ENCODE data around the gene VPS29. TPM values are rescaled to one million over a fixed set of nuclear protein-coding genes. Genes with fewer than 3 reads are reported as not detected.

The VPS29 gene
- total and polyA plus RNA-seq, 2 of the 8 experiments (the other 6 are each of a cell fraction or from before 2014, with no cell fraction given) = 59.0 to 74.6 TPM

DNA sequence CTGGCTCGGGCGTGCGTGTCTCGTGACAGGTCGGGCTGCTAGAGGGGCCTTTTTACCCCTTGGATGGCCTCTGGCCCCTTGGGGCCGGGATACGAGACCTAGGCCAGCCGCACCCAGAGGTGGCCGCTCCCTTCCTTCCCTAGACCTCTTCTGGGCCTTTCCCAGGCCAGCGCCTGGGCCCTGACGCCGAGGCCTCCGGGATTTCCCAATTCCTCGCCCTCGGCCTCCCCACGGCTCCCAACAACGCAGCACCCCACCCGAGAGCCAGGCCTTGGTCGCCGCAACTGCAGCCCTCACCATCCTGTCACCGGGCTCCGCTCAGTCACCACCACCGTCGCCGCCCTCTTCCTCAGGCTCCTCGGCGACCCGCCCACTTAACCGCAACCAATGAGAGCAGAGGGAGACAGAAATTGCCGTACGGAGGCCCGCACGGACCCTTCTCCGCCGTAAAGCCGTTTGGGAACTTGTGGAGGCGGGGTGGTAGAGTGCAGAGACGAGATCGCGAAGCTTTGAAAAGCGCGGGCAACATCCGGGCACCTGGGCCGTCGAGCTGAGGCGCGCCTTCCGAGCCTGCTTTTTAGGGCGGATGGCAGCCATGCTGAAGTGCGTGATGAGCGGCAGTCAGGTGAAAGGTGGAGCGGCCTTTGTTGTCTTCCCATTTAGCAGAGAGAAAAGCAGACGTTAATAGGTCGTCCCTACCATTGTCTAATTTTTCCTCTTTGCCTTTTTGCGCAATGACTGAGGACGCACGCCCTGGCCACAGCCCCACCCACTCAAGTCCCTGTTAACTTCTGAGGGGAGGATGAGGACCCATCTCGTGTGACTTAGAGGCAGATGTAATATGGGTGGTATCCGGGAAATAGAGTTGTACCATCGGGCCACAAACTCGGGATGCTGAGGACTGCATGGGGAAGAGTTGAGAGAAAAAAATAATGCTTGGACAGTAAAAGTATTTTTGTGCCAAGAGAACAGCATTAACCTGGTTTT lies at the start of gene VPS29, which contains the start of gene RAD9B (continued):
- TF ChIP-seq RNF2 (IDR thresholded peaks at IDR 0.05; ENCODE audit: borderline replicate concordance, low read depth, low read length, missing control alignments, poor library complexity, severe bottlenecking) (peak; percentile 95), CREB1 (IDR thresholded peaks at IDR 0.05) (peak; percentile 66; the same call in 1 of the 2 replicates), KDM1A (IDR thresholded peaks at IDR 0.05; ENCODE audit: borderline replicate concordance, low read length) (peak; percentile 66; the same call in 1 of the 2 replicates), CEBPB (IDR thresholded peaks at IDR 0.05; ENCODE audit: low read depth, low read length) (peak; percentile 13; the same call in 1 of the 2 replicates), PHF8 (conservative IDR thresholded peaks at IDR 0.05; ENCODE audit: low read depth, low read length) (peak; percentile 72), POLR2A (IDR thresholded peaks at IDR 0.05; ENCODE audit: control extremely low read depth in 1 of 2, low read depth in 2 of 2, low read length in 2 of 2) (peak in 1 of 2 experiments; percentile 38; a peak in 1 of 3 replicates), TBP (IDR thresholded peaks at IDR 0.05; ENCODE audit: low read depth, low read length) (peak; percentile 34; the same call in 1 of the 2 replicates), TAF1 (IDR thresholded peaks at IDR 0.05; ENCODE audit: low read depth, low read length) (peak; percentile 77), ASH2L (IDR thresholded peaks at IDR 0.05; ENCODE audit: low read length) (peak; percentile 44), KDM5A (IDR thresholded peaks at IDR 0.05; ENCODE audit: low read length) (0 out of 2 replicates have a peak, but pooled peaks have one; percentile 49), BACH1 (IDR thresholded peaks at IDR 0.05; ENCODE audit: low read length) (no peak), CBX5 (IDR thresholded peaks at IDR 0.05; ENCODE audit: low read depth, low read length) (no peak), SP1 (IDR thresholded peaks at IDR 0.05; ENCODE audit: low read depth, low read length) (0 out of 2 replicates have a peak, but pooled peaks have one; percentile 32), KDM4A (IDR thresholded peaks at IDR 0.05; ENCODE audit: low read depth, low read length, severe bottlenecking) (peak; percentile 84), CHD2 (IDR thresholded peaks at IDR 0.05; ENCODE audit: low read length) (peak; percentile 91), SIN3A (conservative IDR thresholded peaks at IDR 0.05 in 1 of 2, IDR thresholded peaks at IDR 0.05 in 1 of 2; ENCODE audit: low read depth in 1 of 2, low read length in 2 of 2) (peak in 1 of 2 experiments; percentile 86; a peak in 1 of 4 replicates)
- TF ChIP-seq, protein P1, sequence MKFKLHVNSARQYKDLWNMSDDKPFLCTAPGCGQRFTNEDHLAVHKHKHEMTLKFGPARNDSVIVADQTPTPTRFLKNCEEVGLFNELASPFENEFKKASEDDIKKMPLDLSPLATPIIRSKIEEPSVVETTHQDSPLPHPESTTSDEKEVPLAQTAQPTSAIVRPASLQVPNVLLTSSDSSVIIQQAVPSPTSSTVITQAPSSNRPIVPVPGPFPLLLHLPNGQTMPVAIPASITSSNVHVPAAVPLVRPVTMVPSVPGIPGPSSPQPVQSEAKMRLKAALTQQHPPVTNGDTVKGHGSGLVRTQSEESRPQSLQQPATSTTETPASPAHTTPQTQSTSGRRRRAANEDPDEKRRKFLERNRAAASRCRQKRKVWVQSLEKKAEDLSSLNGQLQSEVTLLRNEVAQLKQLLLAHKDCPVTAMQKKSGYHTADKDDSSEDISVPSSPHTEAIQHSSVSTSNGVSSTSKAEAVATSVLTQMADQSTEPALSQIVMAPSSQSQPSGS (IDR thresholded peaks at IDR 0.05; ENCODE audit: low read length) = peak; percentile 72; the same call in 1 of the 2 replicates
- TF ChIP-seq, protein P2, sequence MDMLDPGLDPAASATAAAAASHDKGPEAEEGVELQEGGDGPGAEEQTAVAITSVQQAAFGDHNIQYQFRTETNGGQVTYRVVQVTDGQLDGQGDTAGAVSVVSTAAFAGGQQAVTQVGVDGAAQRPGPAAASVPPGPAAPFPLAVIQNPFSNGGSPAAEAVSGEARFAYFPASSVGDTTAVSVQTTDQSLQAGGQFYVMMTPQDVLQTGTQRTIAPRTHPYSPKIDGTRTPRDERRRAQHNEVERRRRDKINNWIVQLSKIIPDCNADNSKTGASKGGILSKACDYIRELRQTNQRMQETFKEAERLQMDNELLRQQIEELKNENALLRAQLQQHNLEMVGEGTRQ (IDR thresholded peaks at IDR 0.05; ENCODE audit: low read length) = peak; percentile 34; the same call in 1 of the 2 replicates
- TF ChIP-seq, protein P3, sequence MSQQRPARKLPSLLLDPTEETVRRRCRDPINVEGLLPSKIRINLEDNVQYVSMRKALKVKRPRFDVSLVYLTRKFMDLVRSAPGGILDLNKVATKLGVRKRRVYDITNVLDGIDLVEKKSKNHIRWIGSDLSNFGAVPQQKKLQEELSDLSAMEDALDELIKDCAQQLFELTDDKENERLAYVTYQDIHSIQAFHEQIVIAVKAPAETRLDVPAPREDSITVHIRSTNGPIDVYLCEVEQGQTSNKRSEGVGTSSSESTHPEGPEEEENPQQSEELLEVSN (IDR thresholded peaks at IDR 0.05) = peak; percentile 100
